Common myeloid progenitor, CD34-positive (primary cell): ENCODE data around the gene PLVAP. TPM values are rescaled to one million over a fixed set of nuclear protein-coding genes. Genes with fewer than 3 reads are reported as not detected.

Source experiments
- CTCF ChIA-PET: fragments of 350-600 bp; sonication (Branson Sonifier 250); formaldehyde crosslinking; loops from one replicate; lab custom pipeline; 2021; ENCODE audit warnings: antibody characterized with exemption; lab: Charles Lee
- POLR2A ChIA-PET: fragments of 350-600 bp; sonication (Branson Sonifier 250); formaldehyde crosslinking; loops from one replicate; lab custom pipeline; 2021; ENCODE audit warnings: antibody characterized with exemption; lab: Charles Lee
- DNase-seq, 3 donors: peaks; one replicate each; pipeline versions ENCODE4 v3.0.0 to v3.0.0-alpha.2; 2013
- H3K27ac ChIP-seq, 2 experiments: 1 replicate in 1 of 2; 2 replicates in 1 of 2; pipeline ENCODE4 v1.7.0; 2013; ENCODE audit warnings: inconsistent platforms in 2 of 2, low read length in 2 of 2, mild to moderate bottlenecking in 2 of 2, low read depth in 1 of 2, moderate library complexity in 1 of 2; ENCODE audit not compliant: severe bottlenecking in 2 of 2, insufficient read depth in 1 of 2, poor library complexity in 1 of 2
- H3K27me3 ChIP-seq, 5 experiments: replicated peaks in 2 of 5; 1 replicate in 3 of 5; 2 replicates in 2 of 5; pipeline versions ENCODE4 v1.6.1 to v1.7.0; 2013; ENCODE audit warnings: low read length in 4 of 5, mild to moderate bottlenecking in 2 of 5, moderate library complexity in 2 of 5, inconsistent platforms in 1 of 5; ENCODE audit not compliant: insufficient read depth in 5 of 5, control insufficient read depth in 4 of 5
- H3K36me3 ChIP-seq, 4 experiments: 1 replicate in 2 of 4; 2 replicates in 2 of 4; pipeline versions ENCODE4 v1.6.1 to v1.7.0; 2013; ENCODE audit warnings: low read length in 3 of 4, control low read depth in 1 of 4, mild to moderate bottlenecking in 1 of 4; ENCODE audit not compliant: control insufficient read depth in 4 of 4, insufficient read depth in 4 of 4
- H3K4me1 ChIP-seq, 4 experiments: 1 replicate in 3 of 4; 2 replicates in 1 of 4; pipeline versions ENCODE4 v1.6.1 to v1.7.1; 2013; ENCODE audit warnings: low read length in 3 of 4, mild to moderate bottlenecking in 3 of 4, control low read depth in 1 of 4, inconsistent platforms in 1 of 4, moderate library complexity in 1 of 4; ENCODE audit not compliant: control insufficient read depth in 4 of 4, insufficient read depth in 4 of 4; ENCODE audit errors: control extremely low read depth in 1 of 4
- H3K4me3 ChIP-seq, 7 experiments: 1 replicate in 4 of 7; 2 replicates in 3 of 7; pipeline versions ENCODE4 v1.5.1 to v1.7.0; 2013; ENCODE audit warnings: mild to moderate bottlenecking in 7 of 7, low read length in 6 of 7, moderate library complexity in 6 of 7, inconsistent platforms in 2 of 7, low read depth in 2 of 7, control low read depth in 1 of 7; ENCODE audit not compliant: insufficient read depth in 4 of 7, control insufficient read depth in 1 of 7; ENCODE audit errors: extremely low read depth in 1 of 7
- H3K9me3 ChIP-seq, 5 experiments: 1 replicate in 4 of 5; 2 replicates in 1 of 5; pipeline versions ENCODE4 v1.6.1 to v1.7.1; 2013; ENCODE audit warnings: low read length in 4 of 5, mild to moderate bottlenecking in 2 of 5, inconsistent platforms in 1 of 5, low read depth in 1 of 5, moderate library complexity in 1 of 5; ENCODE audit not compliant: control insufficient read depth in 4 of 5, insufficient read depth in 2 of 5; ENCODE audit errors: control extremely low read depth in 1 of 5
- WGBS: methylation state at CpG from one replicate; pipeline ENCODE4 v1.1.5; 2013; ENCODE audit not compliant: insufficient coverage; 5-methylcytosine and 5-hydroxymethylcytosine counted together
- polyA plus RNA-seq: library from polyadenylated mRNA; unstranded; fragments of 120-200 nt; gene quantifications from one replicate; pipeline ENCODE4 v1.2.1, GENCODE V29; 2013

PLVAP gene, protein sequence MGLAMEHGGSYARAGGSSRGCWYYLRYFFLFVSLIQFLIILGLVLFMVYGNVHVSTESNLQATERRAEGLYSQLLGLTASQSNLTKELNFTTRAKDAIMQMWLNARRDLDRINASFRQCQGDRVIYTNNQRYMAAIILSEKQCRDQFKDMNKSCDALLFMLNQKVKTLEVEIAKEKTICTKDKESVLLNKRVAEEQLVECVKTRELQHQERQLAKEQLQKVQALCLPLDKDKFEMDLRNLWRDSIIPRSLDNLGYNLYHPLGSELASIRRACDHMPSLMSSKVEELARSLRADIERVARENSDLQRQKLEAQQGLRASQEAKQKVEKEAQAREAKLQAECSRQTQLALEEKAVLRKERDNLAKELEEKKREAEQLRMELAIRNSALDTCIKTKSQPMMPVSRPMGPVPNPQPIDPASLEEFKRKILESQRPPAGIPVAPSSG
- 0.44 TPM for polyA plus RNA-seq

DNA sequence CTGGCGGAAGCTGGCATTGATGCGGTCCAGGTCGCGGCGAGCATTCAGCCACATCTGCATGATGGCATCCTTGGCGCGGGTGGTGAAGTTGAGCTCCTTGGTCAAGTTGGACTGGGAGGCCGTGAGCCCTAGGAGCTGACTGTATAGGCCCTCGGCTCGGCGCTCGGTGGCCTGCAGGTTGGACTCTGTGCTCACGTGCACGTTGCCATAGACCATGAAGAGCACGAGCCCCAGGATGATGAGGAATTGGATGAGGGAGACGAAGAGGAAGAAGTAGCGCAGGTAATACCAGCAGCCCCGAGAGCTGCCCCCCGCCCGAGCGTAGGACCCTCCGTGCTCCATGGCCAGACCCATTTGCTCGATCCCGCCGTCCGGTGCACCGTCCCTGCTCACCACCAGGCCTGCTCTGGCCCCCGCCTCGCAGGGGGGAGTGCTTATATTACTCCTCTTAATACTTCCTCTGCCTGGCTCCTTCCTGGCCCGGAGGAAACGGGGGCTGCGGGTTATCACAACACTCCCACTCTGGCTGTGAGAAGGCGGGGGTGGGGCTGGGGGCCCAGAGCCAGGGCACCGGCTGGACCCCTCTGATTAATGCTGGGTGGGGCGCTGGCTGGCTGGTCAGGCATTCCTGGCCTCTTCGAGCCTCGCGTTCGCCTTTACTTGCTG, at the start of gene PLVAP:
PLVAP (minus strand) TSS at position 408 of the 666 bp plus-strand sequence; CDS start at position 354, 54 bp downstream.
- peak within 1 kb of the TSS in 3 of 7 experiments; percentile 40 to 48 (median 43) for H3K4me3 ChIP-seq
- WGBS, result 41% methylated on average over 33 of the region's 39 CpGs
- POLR2A ChIA-PET, result no interaction called here

DNA sequence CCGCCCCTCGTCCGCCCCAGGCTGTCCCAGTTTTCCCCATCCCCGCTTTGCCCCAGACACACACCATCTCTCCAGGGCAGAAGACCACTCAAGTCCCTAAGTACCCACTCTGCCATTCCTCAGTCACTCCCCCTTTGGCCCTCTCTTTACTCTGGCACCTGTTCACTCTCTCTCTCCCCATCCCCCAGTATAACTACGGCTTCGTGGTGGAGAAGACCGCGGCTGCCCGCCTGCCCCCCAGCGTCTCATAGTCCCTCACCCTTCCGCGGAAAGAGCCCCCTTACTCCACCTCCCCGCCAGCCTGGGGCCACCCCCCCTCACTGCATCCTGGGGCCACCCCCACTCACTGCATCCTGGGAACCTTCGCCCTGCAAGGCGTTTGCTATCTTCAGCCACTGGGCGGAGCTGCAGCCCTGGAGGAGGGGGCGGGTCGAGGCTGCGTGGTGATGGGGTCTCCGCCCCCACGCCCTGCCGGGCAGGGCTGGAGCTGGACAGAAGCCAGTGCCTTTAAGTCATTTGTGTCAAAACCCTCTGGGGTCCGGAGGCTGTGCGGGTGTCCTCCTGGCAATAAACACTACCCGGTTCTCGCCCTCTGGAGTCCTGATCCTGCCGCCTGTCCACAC, 47.7 kb upstream of the PLVAP start:
- H3K4me1 ChIP-seq, result peaks cover 0 to 20% (median 16%) of the 10 kb centered on the region in 4 experiments
- peaks cover 0 to 10% (median 6%) of the 10 kb centered on the region in 4 experiments for H3K36me3 ChIP-seq
- POLR2A ChIA-PET, result no interaction called here
- H3K27me3 ChIP-seq, result no peaks in the 10 kb centered on the region
- DNase-seq, result peak; percentile 66 to 83 (median 83)
- peak overlapping the region in 3 of 7 experiments; percentile 40 to 56 (median 48) for H3K4me3 ChIP-seq
- WGBS, result 9% methylated on average over 14 of the region's 27 CpGs
- H3K27ac ChIP-seq, result no peak overlapping the region
- CTCF ChIA-PET, result interaction anchor here (0.7 to 2.3 kb wide), 3 partner anchors 34 to 42 kb away, joined by 3 to 6 read pairs (median 3); no protein-coding TSS in a partner anchor
- H3K9me3 ChIP-seq, result no peaks in the 10 kb centered on the region

More for the DNA sequence above, at the start of gene PLVAP:
- Histone ChIP-seq H3K9me3 (peaks cover 0 to 2% (median 0%) of the 10 kb centered on the region in 5 experiments), H3K36me3 (no peaks in the 10 kb centered on the region), H3K4me1 (peaks cover 3 to 33% (median 29%) of the 10 kb centered on the region in 4 experiments), H3K27me3 (no peaks in the 10 kb centered on the region), H3K27ac (no peak within 1 kb of the TSS)
- DNase-seq, result peak in 2 of 3 donors; percentile 42 to 64
- CTCF ChIA-PET, result interaction anchor here (1.2 to 2.6 kb wide), 4 partner anchors 9 to 29 kb away, joined by 3 to 8 read pairs (median 6); no protein-coding TSS in a partner anchor

DNA sequence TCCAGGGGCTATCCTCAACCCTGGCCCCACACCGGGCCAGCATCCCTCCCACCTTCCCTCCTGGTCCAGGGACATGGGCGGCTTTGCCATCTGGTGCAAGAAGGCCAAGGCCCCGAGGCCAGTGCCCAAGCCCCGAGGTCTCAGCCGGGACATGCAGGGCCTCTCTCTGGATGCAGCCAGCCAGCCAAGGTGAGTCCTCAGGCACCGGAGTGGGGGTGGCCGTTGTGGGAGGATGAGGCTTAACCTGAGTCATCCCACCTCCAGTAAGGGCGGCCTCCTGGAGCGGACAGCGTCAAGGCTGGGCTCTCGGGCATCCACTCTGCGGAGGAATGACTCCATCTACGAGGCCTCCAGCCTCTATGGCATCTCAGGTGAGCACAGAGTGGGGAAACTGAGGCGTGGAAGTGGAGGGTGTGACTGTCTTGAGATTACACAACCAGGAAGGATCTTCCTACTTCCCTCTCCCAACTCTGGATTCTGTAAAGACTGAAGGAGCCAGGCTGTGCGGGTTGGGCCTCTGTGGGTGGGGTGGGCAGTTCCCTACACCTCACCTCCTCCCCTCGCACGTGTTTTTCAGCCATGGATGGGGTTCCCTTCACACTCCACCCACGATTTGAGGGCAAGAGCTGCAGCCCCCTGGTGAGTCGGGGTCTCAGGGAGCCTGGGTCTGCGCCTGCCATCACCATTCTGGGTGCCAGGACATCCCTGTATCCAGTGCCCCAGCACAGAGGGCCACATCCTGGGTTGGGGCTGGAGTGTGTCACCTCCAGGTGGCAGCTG, 46.5 kb upstream of the PLVAP start:
- ChIA-PET POLR2A (interaction anchor here (0.6 kb wide), 1 partner anchor 155 kb away, joined by 3 read pairs; no protein-coding TSS in a partner anchor), CTCF (interaction anchor here (0.5 to 2.3 kb wide), 3 partner anchors 43 to 550 kb away, joined by 3 to 6 read pairs (median 3); no protein-coding TSS in a partner anchor)
- no peak overlapping the region for H3K4me3 ChIP-seq
- H3K4me1 ChIP-seq, result peaks cover 6 to 30% (median 21%) of the 10 kb centered on the region in 4 experiments
- no peak overlapping the region for H3K27ac ChIP-seq
- peaks cover 0 to 10% (median 6%) of the 10 kb centered on the region in 4 experiments for H3K36me3 ChIP-seq
- DNase-seq, result no peak
- no peaks in the 10 kb centered on the region for H3K27me3 ChIP-seq
- WGBS, result 99% methylated on average over 13 of the region's 20 CpGs
- H3K9me3 ChIP-seq, result no peaks in the 10 kb centered on the region

DNA sequence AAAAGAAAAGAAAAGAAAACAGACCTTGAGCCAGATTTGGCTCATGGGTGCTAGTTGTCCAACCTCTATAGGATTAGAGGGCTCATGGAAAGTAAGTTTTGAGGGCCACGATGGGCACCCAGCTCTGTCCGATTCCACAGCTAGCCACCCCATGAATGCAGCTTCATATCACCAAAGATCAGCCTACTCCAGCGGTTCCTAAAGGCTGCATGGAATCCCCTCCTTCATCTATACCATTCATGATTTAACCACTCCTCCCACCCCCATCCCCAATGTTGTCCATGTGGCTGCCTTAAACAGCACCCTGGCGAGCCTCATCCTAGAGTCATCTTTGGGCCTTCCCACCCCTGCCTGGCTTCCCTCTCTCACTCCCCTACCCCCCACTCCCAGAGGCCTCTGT, 44.8 kb upstream of the PLVAP start:
- H3K4me1 ChIP-seq, result peaks cover 6 to 32% (median 21%) of the 10 kb centered on the region in 4 experiments
- POLR2A ChIA-PET, result no interaction called here
- H3K9me3 ChIP-seq, result no peaks in the 10 kb centered on the region
- WGBS, result 100% methylated on average over 4 of the region's 4 CpGs
- H3K4me3 ChIP-seq, result no peak overlapping the region
- peaks cover 0 to 10% (median 6%) of the 10 kb centered on the region in 4 experiments for H3K36me3 ChIP-seq
- CTCF ChIA-PET, result interaction anchor here (0.7 to 4.6 kb wide), 4 partner anchors 23 to 34 kb away, joined by 3 to 19 read pairs (median 4); partner anchors contain the start of gene CCDC194
- H3K27me3 ChIP-seq, result no peaks in the 10 kb centered on the region
- DNase-seq, result no peak
- H3K27ac ChIP-seq, result no peak overlapping the region

DNA sequence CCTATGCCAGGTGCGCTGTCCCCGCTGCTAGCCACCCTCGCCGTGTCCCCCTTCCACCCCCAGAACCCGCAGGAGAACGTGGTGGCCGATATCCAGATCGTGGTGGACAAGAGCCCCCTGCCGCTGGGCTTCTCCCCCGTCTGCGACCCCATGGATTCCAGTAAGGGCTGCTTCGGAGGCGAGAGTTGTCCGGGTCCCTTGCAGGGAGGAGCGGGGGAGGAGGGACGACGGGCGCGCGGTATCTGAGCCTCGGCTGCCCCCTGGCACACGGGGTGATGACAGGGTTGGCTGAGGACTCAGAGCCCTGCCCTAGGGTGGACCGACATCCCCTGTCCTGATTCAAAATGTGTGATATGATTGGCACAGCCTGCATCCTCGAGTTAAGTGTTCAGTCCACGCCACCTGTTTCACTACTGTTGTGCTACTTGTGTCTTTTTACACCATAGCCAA, 43.4 kb upstream of the PLVAP start:
- DNase-seq, result peak; percentile 40 to 65 (median 53)
- CTCF ChIA-PET, result interaction anchor here (1.0 to 4.6 kb wide), 6 partner anchors 15 to 54 kb away, joined by 3 to 19 read pairs (median 4); partner anchors contain the start of genes BST2 and CCDC194
- no peak overlapping the region for H3K27ac ChIP-seq
- peak overlapping the region; percentile 60 to 91 (median 79) for H3K4me3 ChIP-seq
- H3K27me3 ChIP-seq, result no peaks in the 10 kb centered on the region
- POLR2A ChIA-PET, result no interaction called here
- H3K9me3 ChIP-seq, result no peaks in the 10 kb centered on the region
- H3K36me3 ChIP-seq, result peaks cover 0 to 14% (median 6%) of the 10 kb centered on the region in 4 experiments
- 5% methylated on average over 24 of the region's 25 CpGs for WGBS
- peaks cover 6 to 32% (median 21%) of the 10 kb centered on the region in 4 experiments for H3K4me1 ChIP-seq
